Upper lobe of left lung (tissue), 6 donors: ENCODE results near the gene ANKRD63. TPM values are rescaled to one million over a fixed set of nuclear protein-coding genes. Genes with fewer than 3 reads are reported as not detected.

ENCODE experiments used
- ATAC-seq, 2 donors: fragments of 200-7000 bp; cut with Tn5 transposase; one replicate each; pipeline ENCODE4 v1.9.1; 2022; ENCODE audit warnings: mild to moderate bottlenecking in 2 of 2, moderate library complexity in 2 of 2; ENCODE audit not compliant: low FRiP score in 2 of 2
- DNase-seq, 2 donors: peaks; one replicate each; pipeline ENCODE4 v3.0.0-alpha.2; 2019 to 2020
- H3K27ac ChIP-seq, 4 donors: fragments of 200-600 bp; sonication (generic); one replicate each; pipeline ENCODE4 v1.5.1; 2016 to 2019
- H3K27me3 ChIP-seq, 4 donors: fragments of 200-600 bp; sonication (generic); one replicate each; pipeline ENCODE4 v1.5.1; 2017 to 2019
- H3K36me3 ChIP-seq, 4 donors: fragments of 200-600 bp; sonication (generic); one replicate each; pipeline ENCODE4 v1.5.1; 2016 to 2019
- H3K4me1 ChIP-seq, 4 donors: fragments of 200-600 bp; sonication (generic); one replicate each; pipeline ENCODE4 v1.5.1; 2018 to 2019
- H3K4me3 ChIP-seq, 4 donors: fragments of 200-600 bp; sonication (generic); one replicate each; pipeline ENCODE4 v1.5.1; 2017 to 2019; ENCODE audit warnings: mild to moderate bottlenecking in 2 of 4, moderate library complexity in 1 of 4
- H3K9me3 ChIP-seq, 4 donors: fragments of 200-600 bp; sonication (generic); one replicate each; pipeline ENCODE4 v1.5.1; 2018 to 2019
- CTCF ChIP-seq, 6 experiments: fragments of 450-650 bp in 4 of 6; fragments of 200-600 bp in 2 of 6; sonication (generic) in 2 of 6; IDR thresholded peaks; one replicate each; pipeline ENCODE4 v1.5.1; 2016 to 2019; ENCODE audit warnings: antibody characterized with exemption in 6 of 6
- EP300 ChIP-seq, 4 donors: sonication (generic); formaldehyde crosslinking; IDR thresholded peaks; one replicate each; pipeline ENCODE4 v1.5.1; 2017; ENCODE audit warnings: antibody characterized with exemption in 4 of 4, control low read depth in 2 of 4
- POLR2A ChIP-seq, 4 donors: fragments of 450-650 bp; IDR thresholded peaks; one replicate each; pipeline ENCODE4 v1.5.1; 2016 to 2017; ENCODE audit warnings: antibody characterized with exemption in 4 of 4, mild to moderate bottlenecking in 2 of 4
- POLR2AphosphoS5 ChIP-seq, 2 donors: sonication (generic); formaldehyde crosslinking; IDR thresholded peaks; one replicate each; pipeline ENCODE4 v1.5.1; 2017; ENCODE audit warnings: antibody characterized with exemption in 2 of 2
- WGBS, 2 donors: methylation state at CpG; one replicate each; pipeline ENCODE4 v1.1.5; 2017 to 2018; 5-methylcytosine and 5-hydroxymethylcytosine counted together
- total RNA-seq, 6 donors: library from RNA; depleted of rRNA in 4 of 6; stranded (reverse); fragments of >200 nt in 4 of 6; gene quantifications; one replicate each; pipeline versions ENCODE4 v1.1.0 to v1.2.1, GENCODE V29; 2016 to 2021
- donor health status: DM: no; HTN: no; CAD: no; lungs with moderate emphysema.
- donor health status: DM: no; HTN: yes; CAD: no; lungs with severe emphysema.

ANKRD63 gene
- total RNA-seq, 6 donors from 2014 or later: 5.2 TPM; not detected in 5

GRCh38 chr15:40241269-40242212 lies 41.3 kb downstream of the ANKRD63 start:
- no peaks in the 10 kb centered on the region for H3K27me3 ChIP-seq
- 89 to 91% methylated on average over 9 to 14 of the region's 14 CpGs for WGBS, 2 donors
- no peaks in the 10 kb centered on the region for H3K36me3 ChIP-seq
- H3K9me3 ChIP-seq: no peaks in the 10 kb centered on the region
- DNase-seq (no peak), ATAC-seq (no peak)
- H3K4me3 ChIP-seq: no peak overlapping the region
- peaks cover 9 to 19% (median 11%) of the 10 kb centered on the region in 4 donors for H3K4me1 ChIP-seq
- no peak overlapping the region for H3K27ac ChIP-seq
- TF ChIP-seq POLR2A (IDR thresholded peaks at IDR 0.05) (no peak), EP300 (IDR thresholded peaks at IDR 0.05) (no peak), CTCF (IDR thresholded peaks at IDR 0.05) (no peak), POLR2AphosphoS5 (IDR thresholded peaks at IDR 0.05) (no peak)

- no peaks in the 10 kb centered on the region for H3K36me3 ChIP-seq
- TF ChIP-seq CTCF (IDR thresholded peaks at IDR 0.05) (no peak), EP300 (IDR thresholded peaks at IDR 0.05) (no peak), POLR2A (IDR thresholded peaks at IDR 0.05) (no peak), POLR2AphosphoS5 (IDR thresholded peaks at IDR 0.05) (no peak)
- ATAC-seq: no peak
- DNase-seq: no peak
- H3K4me3 ChIP-seq: no peak overlapping the region
- 86 to 87% methylated on average over 9 of the region's 10 CpGs for WGBS, 2 donors
- no peaks in the 10 kb centered on the region for H3K27me3 ChIP-seq
- H3K9me3 ChIP-seq: no peaks in the 10 kb centered on the region
- H3K4me1 ChIP-seq: peaks cover 9 to 17% (median 11%) of the 10 kb centered on the region in 4 donors
- H3K27ac ChIP-seq: no peak overlapping the region
These were observed 42.1 kb downstream of the ANKRD63 start for GRCh38 chr15:40240619-40241221.

- 80 to 86% methylated on average over 10 to 19 of the region's 19 CpGs for WGBS, 2 donors
- Histone ChIP-seq H3K27me3 (no peaks in the 10 kb centered on the region), H3K9me3 (no peaks in the 10 kb centered on the region), H3K27ac (no peak overlapping the region), H3K36me3 (no peaks in the 10 kb centered on the region), H3K4me3 (no peak overlapping the region), H3K4me1 (peaks cover 9 to 12% (median 11%) of the 10 kb centered on the region in 4 donors)
- no peak for DNase-seq
- TF ChIP-seq POLR2AphosphoS5 (IDR thresholded peaks at IDR 0.05): no peak
- no peak for TF ChIP-seq POLR2A (IDR thresholded peaks at IDR 0.05)
- TF ChIP-seq CTCF (IDR thresholded peaks at IDR 0.05): no peak
- no peak for TF ChIP-seq EP300 (IDR thresholded peaks at IDR 0.05)
- ATAC-seq: no peak
These were observed 42.9 kb downstream of the ANKRD63 start for GRCh38 chr15:40239693-40240618.

GRCh38 chr15:40239404-40239692 lies 43.5 kb downstream of the ANKRD63 start:
- H3K27me3 ChIP-seq: no peaks in the 10 kb centered on the region
- ATAC-seq (no peak), DNase-seq (no peak)
- 0 to 35% methylated on average over 1 to 5 of the region's 5 CpGs for WGBS, 2 donors
- no peaks in the 10 kb centered on the region for H3K9me3 ChIP-seq
- H3K36me3 ChIP-seq: no peaks in the 10 kb centered on the region
- peak overlapping the region in 3 of 4 donors; percentile 10 to 38 (median 37) for H3K4me3 ChIP-seq
- no peak for TF ChIP-seq POLR2AphosphoS5 (IDR thresholded peaks at IDR 0.05)
- H3K27ac ChIP-seq: no peak overlapping the region
- peaks cover 8 to 16% (median 11%) of the 10 kb centered on the region in 4 donors for H3K4me1 ChIP-seq
